IPS DF 6.9 (cell line): Measurements from ENCODE around the gene PAPOLB.

ENCODE experiments used
- DNase-seq: peaks from one replicate; pipeline ENCODE4 v3.0.0-alpha.2; 2013; ENCODE audit warnings: low read depth, low spot score
- H3K27ac ChIP-seq: one replicate; pipeline ENCODE4 v1.5.1; 2013; ENCODE audit warnings: low read length, control low read depth
- H3K27me3 ChIP-seq: 2 replicates; pipeline ENCODE4 v1.6.1; 2013; ENCODE audit warnings: mild to moderate bottlenecking, low read length; ENCODE audit not compliant: control insufficient read depth, insufficient read depth
- H3K36me3 ChIP-seq: 2 replicates; pipeline ENCODE4 v1.6.1; 2013; ENCODE audit warnings: low read length; ENCODE audit not compliant: control insufficient read depth, insufficient read depth
- H3K4me1 ChIP-seq: 2 replicates; pipeline ENCODE4 v1.6.1; 2013; ENCODE audit warnings: low read length; ENCODE audit not compliant: control insufficient read depth, insufficient read depth
- H3K4me3 ChIP-seq: 2 replicates; pipeline ENCODE4 v1.5.1; 2013; ENCODE audit warnings: mild to moderate bottlenecking, low read length
- H3K9me3 ChIP-seq: 2 replicates; pipeline ENCODE4 v1.6.1; 2013; ENCODE audit warnings: low read length, inconsistent platforms; ENCODE audit not compliant: control insufficient read depth, insufficient read depth
- WGBS: extraction: QIAGEN DNeasy Blood & Tissue Kit; methylation state at CpG from one replicate; pipeline ENCODE4 v1.1.7; 2013; ENCODE audit warnings: mixed read lengths, missing lambda C conversion rate; ENCODE audit not compliant: insufficient read length, insufficient coverage; 5-methylcytosine and 5-hydroxymethylcytosine counted together

Gene PAPOLB

GRCh38 chr7:4861227-4861626, 603 bp downstream of the PAPOLB start:
- no peak for DNase-seq
- WGBS: no CpG with 5 or more reads among the region's 11 CpGs
- Histone ChIP-seq H3K36me3 (no peaks in the 10 kb centered on the region), H3K27ac (no peak overlapping the region), H3K4me1 (0 out of 2 replicates have a peak, but pooled peaks cover 2% of the 10 kb centered on the region), H3K4me3 (peak overlapping the region; percentile 52; the same call in 1 of the 2 replicates), H3K27me3 (no peaks in the 10 kb centered on the region), H3K9me3 (no peaks in the 10 kb centered on the region; the same call in 1 of the 2 replicates)

GRCh38 chr7:4857189-4857588, 4.6 kb downstream of the PAPOLB start:
- Histone ChIP-seq H3K36me3 (no peaks in the 10 kb centered on the region), H3K4me1 (0 out of 2 replicates have a peak, but pooled peaks cover under 1% of the 10 kb centered on the region), H3K27ac (no peak overlapping the region), H3K9me3 (peaks cover 2% of the 10 kb centered on the region), H3K4me3 (no peak overlapping the region), H3K27me3 (no peaks in the 10 kb centered on the region)
- no CpG with 5 or more reads among the region's 3 CpGs for WGBS
- DNase-seq: no peak

- Histone ChIP-seq H3K4me1 (no peaks in the 10 kb centered on the region), H3K9me3 (peaks cover 2% of the 10 kb centered on the region), H3K4me3 (no peak overlapping the region), H3K36me3 (no peaks in the 10 kb centered on the region), H3K27me3 (no peaks in the 10 kb centered on the region), H3K27ac (no peak overlapping the region)
- no CpG with 5 or more reads among the region's 10 CpGs for WGBS
- DNase-seq: no peak
Measured at GRCh38 chr7:4856336-4857057, 5.3 kb downstream of the PAPOLB start.

- no CpG with 5 or more reads among the region's 6 CpGs for WGBS
- no peak for DNase-seq
- Histone ChIP-seq H3K4me1 (no peaks in the 10 kb centered on the region), H3K9me3 (peaks cover 2% of the 10 kb centered on the region), H3K36me3 (no peaks in the 10 kb centered on the region), H3K27me3 (no peaks in the 10 kb centered on the region), H3K27ac (no peak overlapping the region), H3K4me3 (no peak overlapping the region)
Measured at GRCh38 chr7:4854916-4855315, 6.9 kb downstream of the PAPOLB start.

- Histone ChIP-seq H3K36me3 (no peaks in the 10 kb centered on the region), H3K27me3 (no peaks in the 10 kb centered on the region), H3K27ac (no peak overlapping the region), H3K4me3 (no peak overlapping the region), H3K4me1 (peaks cover 2% of the 10 kb centered on the region; the same call in 1 of the 2 replicates), H3K9me3 (peaks cover 2% of the 10 kb centered on the region)
- no peak for DNase-seq
- WGBS: no CpG with 5 or more reads among the region's 6 CpGs
Measured at GRCh38 chr7:4851459-4852422, 10.1 kb downstream of the PAPOLB start.

GRCh38 chr7:4850262-4850795, 11.5 kb downstream of the PAPOLB start:
- H3K27ac ChIP-seq: no peak overlapping the region
- H3K9me3 ChIP-seq: peaks cover 2% of the 10 kb centered on the region
- H3K4me1 ChIP-seq: peaks cover 2% of the 10 kb centered on the region; the same call in 1 of the 2 replicates
- no peak overlapping the region for H3K4me3 ChIP-seq
- DNase-seq: no peak
- no peaks in the 10 kb centered on the region for H3K36me3 ChIP-seq
- H3K27me3 ChIP-seq: no peaks in the 10 kb centered on the region
- WGBS: no CpG with 5 or more reads among the region's 8 CpGs

GRCh38 chr7:4849390-4849789, 12.4 kb downstream of the PAPOLB start:
- DNase-seq: no peak
- H3K27ac ChIP-seq: no peak overlapping the region
- no peak overlapping the region for H3K4me3 ChIP-seq
- H3K27me3 ChIP-seq: no peaks in the 10 kb centered on the region
- no peaks in the 10 kb centered on the region; the same call in 1 of the 2 replicates for H3K9me3 ChIP-seq
- H3K36me3 ChIP-seq: no peaks in the 10 kb centered on the region
- H3K4me1 ChIP-seq: peaks cover 2% of the 10 kb centered on the region; the same call in 1 of the 2 replicates
- no CpG with 5 or more reads among the region's 4 CpGs for WGBS

- H3K27ac ChIP-seq: no peak overlapping the region
- no peaks in the 10 kb centered on the region for H3K9me3 ChIP-seq
- no peaks in the 10 kb centered on the region for H3K36me3 ChIP-seq
- H3K27me3 ChIP-seq: no peaks in the 10 kb centered on the region
- WGBS: no CpG with 5 or more reads among the region's 18 CpGs
- H3K4me3 ChIP-seq: no peak overlapping the region
- no peak for DNase-seq
- H3K4me1 ChIP-seq: peaks cover 2% of the 10 kb centered on the region; the same call in 1 of the 2 replicates
Measured at GRCh38 chr7:4845740-4846142, 16.1 kb downstream of the PAPOLB start.

GRCh38 chr7:4842319-4843064, 19.3 kb downstream of the PAPOLB start:
- no peak overlapping the region for H3K4me3 ChIP-seq
- no peaks in the 10 kb centered on the region for H3K36me3 ChIP-seq
- no peak overlapping the region for H3K27ac ChIP-seq
- H3K4me1 ChIP-seq: no peaks in the 10 kb centered on the region
- no CpG with 5 or more reads among the region's 22 CpGs for WGBS
- no peaks in the 10 kb centered on the region for H3K27me3 ChIP-seq
- DNase-seq: no peak
- no peaks in the 10 kb centered on the region for H3K9me3 ChIP-seq

- DNase-seq: no peak
- Histone ChIP-seq H3K27me3 (no peaks in the 10 kb centered on the region), H3K4me3 (no peak overlapping the region), H3K27ac (no peak overlapping the region), H3K36me3 (no peaks in the 10 kb centered on the region), H3K9me3 (no peaks in the 10 kb centered on the region), H3K4me1 (no peaks in the 10 kb centered on the region)
- no CpG with 5 or more reads among the region's 13 CpGs for WGBS
Measured at GRCh38 chr7:4841836-4842235, 20.0 kb downstream of the PAPOLB start.
